A673 (cell line): ENCODE results near the gene ENKD1. TPM values are rescaled to one million over a fixed set of nuclear protein-coding genes. Genes with fewer than 3 reads are reported as not detected.

ENCODE experiments used
- BruUV-seq: library from RNA; stranded (reverse); fragments of 400-500 nt; replicated peaks from 2 replicates; lab custom pipeline; 2021; lab: Mats Ljungman, UMichigan
- CTCF ChIA-PET: fragments of 300-600 bp; sonication (Branson Sonifier 250); formaldehyde crosslinking; loops from one replicate; lab custom pipeline; 2022; ENCODE audit warnings: antibody characterized with exemption; lab: Charles Lee
- POLR2A ChIA-PET: fragments of 300-600 bp; sonication (Branson Sonifier 250); formaldehyde crosslinking; loops from one replicate; lab custom pipeline; 2022; ENCODE audit warnings: antibody characterized with exemption; ENCODE audit not compliant: low non-redundant PET; lab: Charles Lee
- DNase-seq: peaks from one replicate; pipeline ENCODE4 v3.0.0-alpha.2; 2015; ENCODE audit warnings: low spot score
- H3K27ac ChIP-seq: fragments of 200-600 bp; sonication (generic); 2 replicates; pipeline ENCODE4 v1.5.1; 2016; ENCODE audit warnings: mixed run types, low read depth, mild to moderate bottlenecking, mixed read lengths, antibody characterized with exemption, low read length; ENCODE audit not compliant: poor library complexity, severe bottlenecking
- H3K27me3 ChIP-seq: fragments of 200-600 bp; sonication (generic); replicated peaks from 2 replicates; pipeline ENCODE4 v1.6.1; 2017; ENCODE audit warnings: mixed run types, low read depth, mild to moderate bottlenecking, mixed read lengths, antibody characterized with exemption, low read length; ENCODE audit not compliant: insufficient read depth, poor library complexity
- H3K36me3 ChIP-seq: fragments of 200-600 bp; sonication (generic); 2 replicates; pipeline ENCODE4 v1.6.1; 2016; ENCODE audit warnings: mixed run types, mild to moderate bottlenecking, mixed read lengths, antibody characterized with exemption, low read length; ENCODE audit not compliant: insufficient read depth, poor library complexity, severe bottlenecking
- H3K4me1 ChIP-seq: fragments of 200-600 bp; sonication (generic); 2 replicates; pipeline ENCODE4 v1.6.1; 2017; ENCODE audit warnings: mixed run types, mild to moderate bottlenecking, mixed read lengths, antibody characterized with exemption, low read length; ENCODE audit not compliant: insufficient read depth, poor library complexity, severe bottlenecking
- H3K4me3 ChIP-seq: fragments of 200-600 bp; sonication (generic); 2 replicates; pipeline ENCODE4 v1.5.1; 2016; ENCODE audit warnings: low read depth, mixed run types, mild to moderate bottlenecking, mixed read lengths, low read length; ENCODE audit not compliant: poor library complexity, severe bottlenecking
- H3K9me3 ChIP-seq: fragments of 200-600 bp; sonication (generic); 2 replicates; pipeline ENCODE4 v1.6.1; 2016; ENCODE audit warnings: mixed run types, low read depth, mild to moderate bottlenecking, mixed read lengths, antibody characterized with exemption, low read length; ENCODE audit not compliant: poor library complexity, severe bottlenecking
- CTCF ChIP-seq: fragments of 300-800, 200-600 bp; sonication (generic); conservative IDR thresholded peaks from 2 replicates; pipeline ENCODE4 v1.5.1; 2017; ENCODE audit warnings: low read depth, mild to moderate bottlenecking, antibody characterized with exemption, low read length, moderate library complexity, mixed read lengths
- EZH2 ChIP-seq: fragments of 200-600 bp; sonication (generic); IDR thresholded peaks from 2 replicates; pipeline ENCODE4 v1.6.1; 2017; ENCODE audit warnings: borderline replicate concordance, low read depth, mild to moderate bottlenecking, mixed read lengths, antibody characterized with exemption, low read length; ENCODE audit not compliant: poor library complexity, severe bottlenecking
- intact Hi-C: fragments of 100-400 bp; cut with micrococcal nuclease; formaldehyde crosslinking; loops from one replicate; pipeline ENCODE4 v1.10.0; 2022; ENCODE audit not compliant: unreplicated experiment
- total RNA-seq: library from RNA; stranded (reverse); gene quantifications from 2 replicates; pipeline ENCODE4 v1.2.3, GENCODE V29; 2021

The ENKD1 gene
- total RNA-seq, 1 experiment from 2014 or later, result 8.5 TPM

GRCh38 chr16:67673712-67674580, 7.4 kb upstream of the ENKD1 start:
- POLR2A ChIA-PET, result no interaction called here
- Histone ChIP-seq H3K36me3 (no peaks in the 10 kb centered on the region), H3K4me1 (peaks cover 19% of the 10 kb centered on the region), H3K27ac (peak overlapping the region; percentile 79), H3K4me3 (no peak overlapping the region), H3K27me3 (no peaks in the 10 kb centered on the region), H3K9me3 (no peaks in the 10 kb centered on the region)
- TF ChIP-seq EZH2 (no peak), CTCF (no peak)
- intact Hi-C loops, result loop anchor here (1.0 to 5.0 kb wide), 2 partner anchors 133 to 254 kb away; partner anchors contain the start of genes RANBP10 and TSNAXIP1
- peak; percentile 78 for DNase-seq
- BruUV-seq, result no TSS peak
- CTCF ChIA-PET, result interaction anchor here (0.5 to 1.8 kb wide), 3 partner anchors 87 to 153 kb away, joined by 3 to 8 read pairs (median 3); no protein-coding TSS in a partner anchor

- DNase-seq, result peak; percentile 78
- CTCF ChIA-PET, result interaction anchor here (0.5 to 1.8 kb wide), 7 partner anchors 10 to 1645 kb away, joined by 3 to 14 read pairs (median 4); partner anchors contain the start of genes ACD and PARD6A
- TF ChIP-seq EZH2, result no peak
- TF ChIP-seq CTCF, result peak; percentile 84
- Histone ChIP-seq H3K36me3 (no peaks in the 10 kb centered on the region), H3K27ac (peak overlapping the region; percentile 79), H3K4me3 (no peak overlapping the region), H3K9me3 (no peaks in the 10 kb centered on the region), H3K4me1 (peaks cover 19% of the 10 kb centered on the region), H3K27me3 (no peaks in the 10 kb centered on the region)
- intact Hi-C loops, result loop anchor here (1.0 to 5.0 kb wide), 2 partner anchors 134 to 255 kb away; partner anchors contain the start of genes RANBP10 and TSNAXIP1
- POLR2A ChIA-PET, result no interaction called here
- no TSS peak for BruUV-seq
Measured at GRCh38 chr16:67672739-67673662, 6.5 kb upstream of the ENKD1 start.

GRCh38 chr16:67672306-67672705, 5.8 kb upstream of the ENKD1 start:
- CTCF ChIA-PET, result interaction anchor here (0.5 to 1.8 kb wide), 6 partner anchors 9 to 1646 kb away, joined by 3 to 14 read pairs (median 6); partner anchors contain the start of genes ACD and PARD6A

More at GRCh38 chr16:67672306-67672705, 5.8 kb upstream of the ENKD1 start:
- intact Hi-C loops, result loop anchor here (5.0 kb wide), 1 partner anchor 135 kb away; the partner anchor contains the start of genes RANBP10 and TSNAXIP1
- no peaks in the 10 kb centered on the region for H3K9me3 ChIP-seq
- no peaks in the 10 kb centered on the region for H3K36me3 ChIP-seq
- H3K4me3 ChIP-seq, result no peak overlapping the region
- POLR2A ChIA-PET, result no interaction called here
- no peaks in the 10 kb centered on the region for H3K27me3 ChIP-seq
- peaks cover 23% of the 10 kb centered on the region for H3K4me1 ChIP-seq
- BruUV-seq, result no TSS peak
- TF ChIP-seq EZH2 (no peak), CTCF (no peak)
- H3K27ac ChIP-seq, result no peak overlapping the region
- DNase-seq, result no peak
